NCI-H446 treated with DMSO at 0.1 percent for 48 hours (cell line): ENCODE measurements around the gene ZNF770.
A peak's percentile ranks its signal among the peaks of the same experiment; 100 is the strongest.

Experiments
- DNase-seq: peaks from one replicate; lab custom pipeline; 2025; lab: John Stamatoyannopoulos, UW

The ZNF770 gene

DNA sequence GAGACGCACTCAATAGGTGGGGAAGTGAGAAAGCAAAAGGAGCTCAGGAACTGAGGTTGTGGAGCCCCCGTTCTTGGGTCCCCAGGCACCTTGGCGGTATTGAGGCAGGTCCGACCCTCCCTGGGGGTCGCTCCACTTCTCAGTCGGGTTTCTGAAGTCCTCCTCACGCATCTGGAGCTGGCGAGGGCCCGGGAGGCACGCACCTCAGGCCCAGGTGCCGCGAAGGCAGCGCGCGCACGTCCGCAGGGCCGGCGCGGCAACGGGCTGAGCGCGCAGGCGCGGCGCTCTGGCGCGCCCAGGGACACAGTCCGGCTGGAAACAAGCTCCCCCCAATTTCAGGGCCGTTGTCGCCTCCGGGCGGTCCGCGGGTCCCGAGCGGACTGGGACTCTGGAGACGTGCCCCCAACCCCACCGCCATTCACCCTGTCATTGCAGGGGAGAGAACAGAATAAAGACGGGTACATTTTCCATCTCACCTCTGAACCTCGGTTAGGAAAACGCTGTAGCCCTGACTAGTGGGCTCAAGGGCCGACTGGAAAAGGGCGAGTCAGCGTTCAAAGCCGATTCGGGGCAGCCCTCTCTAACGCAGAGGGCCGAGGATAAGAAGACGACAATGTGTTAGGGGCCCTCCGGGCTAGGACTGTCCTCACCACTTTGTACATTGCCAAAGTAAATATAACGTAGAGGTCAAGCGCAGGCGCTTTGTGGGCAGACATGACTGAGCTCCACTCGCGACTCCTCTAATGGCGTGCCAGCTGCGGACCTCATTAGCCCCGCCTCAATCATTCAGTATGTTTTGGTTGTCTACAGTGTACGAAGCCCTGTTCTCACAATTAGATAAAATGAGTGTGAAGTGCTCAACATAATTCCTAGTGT is at the start of gene ZNF770:
ZNF770 (minus strand) TSS at position 261 of the 876 bp plus-strand sequence. CDS start 4,853 bp downstream, outside the sequence.
- peak; percentile 36 for DNase-seq

DNA sequence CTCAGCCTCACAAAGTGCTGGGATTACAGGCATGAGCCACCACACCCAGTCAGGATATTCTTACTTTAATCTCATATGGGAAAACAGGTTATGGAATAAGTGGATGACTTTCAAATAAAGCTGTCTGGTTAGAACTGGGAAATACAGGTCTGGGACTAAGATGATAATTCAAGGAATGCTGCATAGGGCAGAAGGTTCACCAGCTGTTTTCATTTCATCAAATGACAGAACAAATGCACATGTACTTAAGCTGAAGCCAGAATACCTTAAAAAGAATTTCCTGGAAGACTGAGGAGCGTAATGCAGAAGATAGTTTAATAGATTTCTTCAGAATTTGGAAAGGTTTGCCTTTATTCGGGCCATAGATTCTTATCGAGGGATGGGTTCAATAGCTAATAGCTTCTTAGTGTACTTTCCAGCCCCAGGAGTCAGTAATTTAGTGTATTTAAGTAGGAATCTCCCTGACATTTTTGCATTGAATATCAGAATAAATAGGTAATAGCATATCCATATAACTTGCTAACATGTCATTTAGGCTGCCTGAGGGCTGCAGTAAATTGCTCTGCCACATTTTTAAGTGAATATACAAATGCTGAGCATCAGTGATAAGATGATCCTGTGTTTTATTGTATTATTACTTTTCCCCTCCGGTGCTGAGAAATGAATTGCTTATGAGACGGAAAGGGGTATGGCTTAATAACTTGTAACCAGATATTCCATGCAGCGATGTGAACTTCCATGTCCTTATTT is 40.3 kb upstream of the ZNF770 start:
- DNase-seq: no peak

- DNase-seq: no peak
Observed at GRCh38 chr15:35023804-35024203, 35.7 kb upstream of the ZNF770 start.

GRCh38 chr15:35020974-35021373 is 32.9 kb upstream of the ZNF770 start:
- DNase-seq: no peak

DNA sequence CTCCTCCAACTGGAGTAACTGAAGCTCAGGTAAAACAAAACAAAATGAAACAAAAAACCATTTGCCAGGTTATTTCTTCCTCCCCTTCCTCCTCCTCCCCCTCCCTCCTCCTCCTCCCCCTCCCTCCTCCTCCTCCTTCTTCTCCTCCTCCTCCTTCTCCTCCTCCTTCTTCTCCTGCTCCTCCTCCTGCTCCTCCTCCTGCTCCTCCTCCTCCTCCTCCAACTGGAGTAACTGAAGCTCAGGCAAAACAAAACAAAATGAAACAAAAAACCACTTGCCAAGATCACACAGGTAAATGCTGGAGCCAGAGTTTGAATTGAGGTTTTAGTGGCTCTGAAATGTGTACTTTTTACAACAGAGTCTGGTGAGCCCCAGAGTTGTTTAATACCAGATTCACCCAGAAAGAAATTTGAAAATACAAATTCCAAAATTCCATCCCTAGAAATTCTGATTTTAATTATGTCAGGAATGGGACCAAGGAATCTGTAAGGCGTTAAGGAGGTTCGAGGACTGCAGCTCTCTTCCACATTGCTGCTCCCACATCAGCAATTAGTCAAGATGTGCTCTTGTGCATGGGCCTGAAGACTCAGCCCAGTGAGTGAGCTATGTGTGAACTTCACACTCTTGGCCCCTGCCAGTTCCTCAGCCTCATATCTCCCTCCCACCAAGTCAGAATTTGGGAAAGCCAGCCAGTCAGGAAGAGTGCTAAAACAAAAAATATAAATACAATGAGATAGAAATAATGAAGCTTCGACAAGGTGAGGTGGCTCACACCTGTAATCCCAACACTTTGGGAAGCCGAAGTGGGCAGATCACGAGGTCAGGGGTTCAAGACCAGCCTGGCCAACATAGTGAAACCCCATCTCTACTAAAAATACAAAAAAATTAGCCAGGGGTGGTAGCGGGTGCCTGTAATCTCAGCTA is 31.6 kb upstream of the ZNF770 start:
- no peak for DNase-seq

DNA sequence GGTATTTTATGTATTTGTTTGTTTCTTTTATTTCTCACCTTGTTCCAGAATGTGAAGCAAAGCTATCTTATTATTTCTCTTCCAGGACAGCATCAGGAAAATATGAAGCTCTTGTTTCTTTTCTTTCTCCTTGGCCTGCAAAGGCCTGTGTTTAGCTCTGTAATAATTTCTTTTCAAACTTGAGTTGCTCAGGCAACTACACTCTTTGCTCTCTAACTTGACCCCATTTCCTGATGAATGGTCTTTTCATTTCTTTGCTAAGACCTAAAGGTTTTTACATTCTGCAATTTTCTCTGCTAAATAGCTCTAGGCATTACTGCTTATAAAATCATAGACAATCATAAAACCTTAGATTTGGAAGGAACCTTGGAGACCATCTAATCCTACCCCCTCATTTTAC is 26.2 kb upstream of the ZNF770 start:
- no peak for DNase-seq

- no peak for DNase-seq
Observed at GRCh38 chr15:35013370-35013769, 25.3 kb upstream of the ZNF770 start.

- no peak for DNase-seq
Observed at GRCh38 chr15:35007397-35007796, 19.3 kb upstream of the ZNF770 start.

GRCh38 chr15:35005933-35006332 is 17.8 kb upstream of the ZNF770 start:
- no peak for DNase-seq

- DNase-seq: no peak
Observed at GRCh38 chr15:35003928-35004327, 15.8 kb upstream of the ZNF770 start.

- DNase-seq: no peak
Observed at GRCh38 chr15:35000511-35000910, 12.4 kb upstream of the ZNF770 start.

DNA sequence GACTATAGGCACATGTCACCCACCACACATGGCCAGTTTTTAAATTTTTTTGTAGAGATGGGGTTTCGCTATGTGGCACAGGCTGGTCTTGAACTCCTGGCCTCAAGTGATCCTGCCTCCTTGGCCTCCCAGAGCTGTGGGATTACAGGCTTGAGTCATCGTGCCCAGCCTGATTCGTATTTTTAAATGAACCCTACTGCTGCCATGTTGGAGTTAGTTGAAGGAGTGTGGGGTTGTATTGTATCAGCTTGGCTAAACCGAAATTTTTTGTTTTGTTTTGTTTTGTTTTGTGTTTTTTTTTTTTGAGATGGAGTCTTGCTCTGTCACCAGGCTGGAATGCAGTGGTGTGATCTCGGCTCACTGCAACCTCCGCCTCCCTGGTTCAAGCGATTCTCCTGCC is 11.8 kb upstream of the ZNF770 start:
- DNase-seq: no peak

DNA sequence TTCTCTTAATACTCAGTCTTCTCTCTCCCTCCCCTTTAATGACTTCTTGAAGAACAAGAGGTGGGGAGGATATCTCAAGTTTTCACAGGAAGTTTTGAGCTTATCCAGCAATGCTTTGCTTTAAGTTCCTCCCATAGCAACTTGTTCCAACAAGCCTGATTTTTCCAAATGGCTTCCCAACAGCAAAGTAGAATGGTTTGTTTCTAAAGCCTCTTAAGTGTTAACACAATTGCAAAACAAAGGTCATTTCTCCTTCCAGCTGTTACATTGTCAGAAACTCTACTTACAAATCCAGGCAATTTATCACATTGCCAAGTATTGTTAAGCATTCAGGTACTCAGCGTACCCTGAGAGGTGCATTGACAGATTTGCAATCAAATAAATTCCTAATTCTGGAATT is 6.8 kb upstream of the ZNF770 start:
- DNase-seq: no peak

DNA sequence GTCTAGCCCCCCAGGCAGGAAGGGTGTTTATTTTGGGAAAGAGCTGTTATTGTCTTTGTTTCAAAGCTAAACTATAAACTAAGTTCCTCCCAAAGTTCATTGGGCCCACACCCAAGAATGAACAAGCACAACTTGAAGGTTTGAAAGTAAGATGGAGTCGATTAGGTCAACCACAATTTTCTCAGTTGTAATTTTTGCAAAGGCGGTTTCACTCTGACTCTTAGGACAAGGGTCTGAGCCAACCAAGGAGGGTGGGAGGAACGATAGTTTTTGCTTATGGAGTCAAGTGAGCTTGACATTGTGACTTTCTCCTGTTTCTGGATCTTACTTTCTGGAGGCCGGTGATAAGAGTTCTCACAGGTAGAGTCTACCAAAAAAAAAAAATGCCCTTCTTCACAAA is 5.8 kb upstream of the ZNF770 start:
- no peak for DNase-seq

DNA sequence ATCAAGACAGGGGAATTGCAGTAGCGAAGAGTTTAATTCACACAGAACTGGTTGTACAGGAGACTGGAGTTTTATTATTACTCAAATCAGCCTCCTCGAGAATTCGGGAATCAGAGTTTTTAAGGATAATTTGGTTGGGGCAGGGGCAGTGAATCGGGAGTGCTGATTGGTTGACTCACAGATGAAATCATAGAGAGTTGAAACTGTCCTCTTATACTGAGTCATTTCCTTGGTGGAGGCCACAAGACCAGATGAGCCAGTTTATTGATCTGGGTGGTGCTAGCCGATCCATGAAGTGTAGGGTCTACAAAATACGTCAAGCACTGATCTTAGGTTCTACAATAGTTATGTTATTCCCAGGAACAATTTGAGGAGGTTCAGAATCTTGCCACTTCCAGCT is 5.3 kb upstream of the ZNF770 start:
- DNase-seq: no peak

DNA sequence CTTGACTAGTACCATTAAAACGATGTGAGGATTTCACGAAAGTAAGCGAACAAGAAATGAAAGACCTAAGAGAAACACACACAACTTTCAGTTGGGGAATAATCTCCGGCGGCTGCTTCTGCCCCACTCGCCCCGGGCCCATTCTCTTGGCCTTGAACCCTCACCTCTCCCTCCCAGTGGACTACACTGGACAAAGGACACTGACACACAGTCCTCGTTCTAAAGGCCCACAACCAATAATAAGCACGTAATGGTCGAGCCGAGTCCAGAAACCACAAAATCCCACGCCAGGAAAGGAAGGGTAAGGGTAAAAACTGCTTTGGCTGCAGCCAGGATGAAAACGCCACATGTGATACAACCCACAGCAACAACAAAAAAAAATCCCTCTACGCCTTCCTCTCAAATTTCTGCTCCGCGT is 469 bp downstream of the ZNF770 start:
- DNase-seq: no peak

- DNase-seq: no peak
Observed at GRCh38 chr15:34986771-34987480, 1.2 kb downstream of the ZNF770 start.

DNA sequence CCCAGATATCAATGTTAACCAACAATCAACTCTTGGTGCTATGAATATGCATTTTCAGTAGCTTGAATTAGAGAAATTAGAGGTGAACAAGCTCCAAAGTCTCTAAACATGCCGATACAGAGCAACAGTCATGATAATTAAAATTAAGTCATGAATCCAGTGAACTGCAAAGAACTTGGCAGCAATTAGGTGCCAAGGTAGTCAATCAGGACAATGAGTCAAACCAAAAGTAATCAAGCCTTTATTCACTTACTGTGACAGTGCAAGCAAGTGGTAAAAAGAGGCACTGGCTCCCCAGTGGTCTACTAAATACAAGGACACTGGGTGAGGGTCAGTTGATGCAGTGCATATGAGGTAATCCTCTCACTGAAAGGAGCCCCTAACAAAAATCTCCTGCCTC is 1.8 kb downstream of the ZNF770 start:
- DNase-seq: no peak

GRCh38 chr15:34984889-34985630 is 3.0 kb downstream of the ZNF770 start:
- no peak for DNase-seq

DNA sequence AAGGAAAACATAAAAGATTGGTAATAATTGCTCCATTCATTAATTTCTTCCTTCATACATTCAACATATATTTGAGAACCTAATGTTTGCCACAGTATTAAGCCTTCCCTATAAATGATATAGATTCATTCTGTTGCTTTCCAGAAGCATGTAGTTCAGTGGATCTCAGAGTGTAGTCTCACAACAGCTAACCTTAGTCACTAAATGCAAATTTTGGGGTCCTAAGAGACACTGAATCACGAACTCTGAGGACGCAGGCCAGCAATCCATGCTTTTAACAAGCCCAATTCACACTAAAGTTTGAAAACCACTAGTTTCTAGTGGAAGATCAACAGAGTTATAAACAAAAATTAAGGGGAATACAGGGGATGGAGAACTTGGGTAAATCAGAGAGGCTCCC is 11.3 kb downstream of the ZNF770 start:
- DNase-seq: no peak

DNA sequence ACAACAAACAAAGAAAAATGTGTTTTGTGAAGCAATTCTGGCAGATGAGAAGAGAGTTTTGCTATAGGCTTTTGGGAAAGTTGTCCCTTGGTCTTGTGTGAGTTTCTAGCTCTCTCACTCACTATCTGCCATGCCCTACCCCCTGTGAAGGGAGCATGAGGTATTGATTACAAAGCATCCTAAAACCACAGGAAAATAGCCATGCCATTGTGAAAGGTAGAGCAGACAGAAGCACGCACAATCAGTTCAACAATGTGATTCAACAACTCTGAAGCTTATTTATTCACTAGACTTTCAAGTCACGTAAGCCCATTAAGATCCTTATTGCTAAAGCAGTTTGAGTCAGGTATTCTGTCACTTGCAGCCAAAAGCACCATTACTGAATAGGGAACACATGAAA is 12.0 kb downstream of the ZNF770 start:
- DNase-seq: no peak
